SK-N-SH treated with all-trans-retinoic acid at 6 μM for 48 hours (cell line): ENCODE results near the gene RBM42.

Experiments
- ATAC-seq: fragments of 200-7000 bp; cut with Tn5 transposase; 3 replicates; pipeline ENCODE4 v1.9.1; 2020; ENCODE audit warnings: mild to moderate bottlenecking, moderate library complexity
- ARNTL ChIP-seq: fragments of 450-650 bp; formaldehyde crosslinking; IDR thresholded peaks from 2 replicates; pipeline ENCODE4 v1.5.0; 2020; ENCODE audit warnings: low read depth, mild to moderate bottlenecking, moderate library complexity, borderline replicate concordance
- BACH2 ChIP-seq: fragments of 250-450 bp; sonication (Bioruptor Pico); IDR thresholded peaks from 2 replicates; pipeline ENCODE4 v1.9.0; 2021; ENCODE audit warnings: mild to moderate bottlenecking, borderline replicate concordance
- CSDC2 ChIP-seq: fragments of 250-450 bp; sonication (Bioruptor Pico); IDR thresholded peaks from 2 replicates; pipeline ENCODE4 v1.5.0; 2020; ENCODE audit warnings: mild to moderate bottlenecking, moderate library complexity
- ESRRG ChIP-seq: fragments of 250-450 bp; sonication (Bioruptor Pico); IDR thresholded peaks from 2 replicates; pipeline ENCODE4 v1.6.1; 2021; ENCODE audit warnings: mild to moderate bottlenecking
- GLIS3 ChIP-seq: fragments of 250-450 bp; sonication (Bioruptor Pico); IDR thresholded peaks from 2 replicates; pipeline ENCODE4 v1.5.0; 2020; ENCODE audit warnings: mild to moderate bottlenecking, moderate library complexity
- ISL1 ChIP-seq: fragments of 250-450 bp; sonication (Bioruptor Pico); IDR thresholded peaks from 2 replicates; pipeline ENCODE4 v2.1.2; 2022; ENCODE audit warnings: mild to moderate bottlenecking, moderate library complexity
- OSR1 ChIP-seq: fragments of 250-450 bp; sonication (Bioruptor Pico); IDR thresholded peaks from 2 replicates; pipeline ENCODE4 v1.8.0; 2022; ENCODE audit warnings: moderate library complexity, mild to moderate bottlenecking, inconsistent platforms
- PPARA ChIP-seq: fragments of 250-450 bp; sonication (Bioruptor Pico); IDR thresholded peaks from 2 replicates; pipeline ENCODE4 v1.5.0; 2020; ENCODE audit warnings: mild to moderate bottlenecking, borderline replicate concordance
- RARB ChIP-seq: fragments of 250-450 bp; sonication (Bioruptor Pico); IDR thresholded peaks from 2 replicates; pipeline ENCODE4 v1.8.0; 2021; ENCODE audit warnings: mild to moderate bottlenecking, moderate library complexity
- TCF4 ChIP-seq: fragments of 250-450 bp; sonication (Bioruptor Pico); IDR thresholded peaks from 2 replicates; pipeline ENCODE4 v1.8.0; 2021; ENCODE audit warnings: mild to moderate bottlenecking, moderate library complexity, borderline replicate concordance
- TOX ChIP-seq: fragments of 250-450 bp; sonication (Bioruptor Pico); IDR thresholded peaks from 2 replicates; pipeline ENCODE4 v1.8.0; 2021; ENCODE audit warnings: mild to moderate bottlenecking, moderate library complexity, borderline replicate concordance
- ZC3H10 ChIP-seq: fragments of 250-450 bp; sonication (Bioruptor Pico); IDR thresholded peaks from 2 replicates; pipeline ENCODE4 v1.5.1; 2021; ENCODE audit warnings: mild to moderate bottlenecking, moderate library complexity
- ZFP3 ChIP-seq: fragments of 250-450 bp; sonication (Bioruptor Pico); IDR thresholded peaks from 2 replicates; pipeline ENCODE4 v1.5.0; 2020; ENCODE audit warnings: mild to moderate bottlenecking, moderate library complexity
- ZFP30 ChIP-seq: fragments of 450-650 bp; formaldehyde crosslinking; IDR thresholded peaks from 2 replicates; pipeline ENCODE4 v1.5.0; 2022; ENCODE audit warnings: mild to moderate bottlenecking, moderate library complexity
- ZNF565 ChIP-seq: fragments of 450-650 bp; formaldehyde crosslinking; conservative IDR thresholded peaks from 2 replicates; pipeline ENCODE4 v1.5.0; 2020; ENCODE audit warnings: low read depth, mild to moderate bottlenecking, moderate library complexity
- ZNF70 ChIP-seq: fragments of 450-650 bp; formaldehyde crosslinking; IDR thresholded peaks from 2 replicates; pipeline ENCODE4 v1.5.0; 2020; ENCODE audit warnings: mild to moderate bottlenecking, moderate library complexity
- ZNF8 ChIP-seq: fragments of 450-650 bp; formaldehyde crosslinking; IDR thresholded peaks from 2 replicates; pipeline ENCODE4 v1.5.0; 2020; ENCODE audit warnings: mild to moderate bottlenecking, moderate library complexity
- TF ChIP-seq, protein P1 (sequence below): fragments of 250-450 bp; sonication (Bioruptor Pico); IDR thresholded peaks from 2 replicates; pipeline ENCODE4 v1.5.1; 2020; ENCODE audit warnings: low read depth, mild to moderate bottlenecking, moderate library complexity
- TF ChIP-seq, protein P2 (sequence below): fragments of 250-450 bp; sonication (Bioruptor Pico); IDR thresholded peaks from 2 replicates; pipeline ENCODE4 v1.5.1; 2021; ENCODE audit warnings: mild to moderate bottlenecking, moderate library complexity
- TF ChIP-seq, protein P3 (sequence below): fragments of 250-450 bp; sonication (Bioruptor Pico); IDR thresholded peaks from 2 replicates; pipeline ENCODE4 v1.8.0; 2020; ENCODE audit warnings: mild to moderate bottlenecking, moderate library complexity, borderline replicate concordance
- TF ChIP-seq, protein P4 (sequence below): fragments of 250-450 bp; sonication (Bioruptor Pico); IDR thresholded peaks from 2 replicates; pipeline ENCODE4 v1.8.0; 2021; ENCODE audit warnings: low read depth, mild to moderate bottlenecking, moderate library complexity, borderline replicate concordance

Gene RBM42

DNA sequence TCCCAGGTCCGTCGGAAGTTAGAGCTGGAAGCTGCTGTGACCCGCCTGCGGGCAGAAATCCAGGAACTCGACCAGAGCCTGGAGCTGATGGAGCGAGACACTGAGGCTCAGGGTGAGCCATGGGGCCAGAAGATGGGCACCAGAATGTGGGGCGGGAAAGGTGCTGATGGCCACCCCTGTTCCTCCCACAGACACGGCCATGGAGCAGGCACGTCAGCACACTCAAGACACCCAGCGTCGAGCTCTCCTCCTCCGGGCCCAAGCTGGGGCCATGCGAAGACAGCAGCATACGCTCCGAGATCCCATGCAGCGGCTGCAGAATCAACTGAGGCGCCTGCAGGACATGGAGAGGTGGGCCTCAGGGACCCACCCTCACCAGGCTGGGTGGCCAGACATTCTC, 13.8 kb upstream of the RBM42 start:
- TF ChIP-seq ISL1 (CRISPR knock-in tag), result no peak
- no peak for TF ChIP-seq ZFP30 (CRISPR knock-in tag)
- TF ChIP-seq TOX (CRISPR knock-in tag), result no peak
- TF ChIP-seq ZNF70 (CRISPR knock-in tag), result no peak
- TF ChIP-seq ZC3H10, result no peak
- no peak for TF ChIP-seq ESRRG (CRISPR knock-in tag)
- TF ChIP-seq ARNTL (CRISPR knock-in tag), result no peak
- TF ChIP-seq CSDC2 (CRISPR knock-in tag), result no peak
- TF ChIP-seq ZNF8, result no peak
- TF ChIP-seq OSR1 (CRISPR knock-in tag), result no peak
- TF ChIP-seq, protein P1, sequence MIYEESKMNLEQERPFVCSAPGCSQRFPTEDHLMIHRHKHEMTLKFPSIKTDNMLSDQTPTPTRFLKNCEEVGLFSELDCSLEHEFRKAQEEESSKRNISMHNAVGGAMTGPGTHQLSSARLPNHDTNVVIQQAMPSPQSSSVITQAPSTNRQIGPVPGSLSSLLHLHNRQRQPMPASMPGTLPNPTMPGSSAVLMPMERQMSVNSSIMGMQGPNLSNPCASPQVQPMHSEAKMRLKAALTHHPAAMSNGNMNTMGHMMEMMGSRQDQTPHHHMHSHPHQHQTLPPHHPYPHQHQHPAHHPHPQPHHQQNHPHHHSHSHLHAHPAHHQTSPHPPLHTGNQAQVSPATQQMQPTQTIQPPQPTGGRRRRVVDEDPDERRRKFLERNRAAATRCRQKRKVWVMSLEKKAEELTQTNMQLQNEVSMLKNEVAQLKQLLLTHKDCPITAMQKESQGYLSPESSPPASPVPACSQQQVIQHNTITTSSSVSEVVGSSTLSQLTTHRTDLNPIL (CRISPR knock-in tag), result no peak
- no peak for TF ChIP-seq GLIS3
- no peak for TF ChIP-seq ZFP3
- TF ChIP-seq RARB (CRISPR knock-in tag), result no peak
- no peak for TF ChIP-seq BACH2 (CRISPR knock-in tag)
- TF ChIP-seq, protein P2, sequence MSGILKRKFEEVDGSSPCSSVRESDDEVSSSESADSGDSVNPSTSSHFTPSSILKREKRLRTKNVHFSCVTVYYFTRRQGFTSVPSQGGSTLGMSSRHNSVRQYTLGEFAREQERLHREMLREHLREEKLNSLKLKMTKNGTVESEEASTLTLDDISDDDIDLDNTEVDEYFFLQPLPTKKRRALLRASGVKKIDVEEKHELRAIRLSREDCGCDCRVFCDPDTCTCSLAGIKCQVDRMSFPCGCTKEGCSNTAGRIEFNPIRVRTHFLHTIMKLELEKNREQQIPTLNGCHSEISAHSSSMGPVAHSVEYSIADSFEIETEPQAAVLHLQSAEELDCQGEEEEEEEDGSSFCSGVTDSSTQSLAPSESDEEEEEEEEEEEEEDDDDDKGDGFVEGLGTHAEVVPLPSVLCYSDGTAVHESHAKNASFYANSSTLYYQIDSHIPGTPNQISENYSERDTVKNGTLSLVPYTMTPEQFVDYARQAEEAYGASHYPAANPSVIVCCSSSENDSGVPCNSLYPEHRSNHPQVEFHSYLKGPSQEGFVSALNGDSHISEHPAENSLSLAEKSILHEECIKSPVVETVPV, result no peak
- ATAC-seq, result no peak

DNA sequence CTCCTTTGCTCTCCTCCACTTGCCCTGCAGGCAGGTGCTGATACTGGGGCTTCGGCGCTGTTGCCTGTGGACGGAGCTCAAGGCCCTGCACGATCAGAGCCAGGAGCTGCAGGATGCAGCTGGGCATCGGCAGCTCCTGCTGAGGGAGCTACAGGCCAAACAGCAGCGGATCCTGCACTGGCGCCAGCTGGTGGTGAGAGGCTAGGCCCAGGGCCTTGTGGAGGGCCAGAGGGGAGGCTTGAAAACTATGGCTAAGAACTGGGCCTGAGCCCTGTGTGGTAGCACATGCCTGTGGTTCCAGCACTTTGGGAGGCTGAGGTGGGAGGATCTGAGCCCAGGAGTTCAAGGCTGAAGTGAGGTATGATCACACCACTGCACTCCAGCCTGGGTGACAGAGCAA, 10.0 kb upstream of the RBM42 start:
- TF ChIP-seq, protein P3, sequence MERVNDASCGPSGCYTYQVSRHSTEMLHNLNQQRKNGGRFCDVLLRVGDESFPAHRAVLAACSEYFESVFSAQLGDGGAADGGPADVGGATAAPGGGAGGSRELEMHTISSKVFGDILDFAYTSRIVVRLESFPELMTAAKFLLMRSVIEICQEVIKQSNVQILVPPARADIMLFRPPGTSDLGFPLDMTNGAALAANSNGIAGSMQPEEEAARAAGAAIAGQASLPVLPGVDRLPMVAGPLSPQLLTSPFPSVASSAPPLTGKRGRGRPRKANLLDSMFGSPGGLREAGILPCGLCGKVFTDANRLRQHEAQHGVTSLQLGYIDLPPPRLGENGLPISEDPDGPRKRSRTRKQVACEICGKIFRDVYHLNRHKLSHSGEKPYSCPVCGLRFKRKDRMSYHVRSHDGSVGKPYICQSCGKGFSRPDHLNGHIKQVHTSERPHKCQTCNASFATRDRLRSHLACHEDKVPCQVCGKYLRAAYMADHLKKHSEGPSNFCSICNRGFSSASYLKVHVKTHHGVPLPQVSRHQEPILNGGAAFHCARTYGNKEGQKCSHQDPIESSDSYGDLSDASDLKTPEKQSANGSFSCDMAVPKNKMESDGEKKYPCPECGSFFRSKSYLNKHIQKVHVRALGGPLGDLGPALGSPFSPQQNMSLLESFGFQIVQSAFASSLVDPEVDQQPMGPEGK (CRISPR knock-in tag), result no peak
- TF ChIP-seq TOX (CRISPR knock-in tag) (no peak), TCF4 (CRISPR knock-in tag) (no peak), ISL1 (CRISPR knock-in tag) (no peak), OSR1 (CRISPR knock-in tag) (no peak), ZFP30 (CRISPR knock-in tag) (no peak), PPARA (CRISPR knock-in tag) (no peak), GLIS3 (no peak)
- TF ChIP-seq, protein P1 (CRISPR knock-in tag), result no peak
- TF ChIP-seq, protein P4, sequence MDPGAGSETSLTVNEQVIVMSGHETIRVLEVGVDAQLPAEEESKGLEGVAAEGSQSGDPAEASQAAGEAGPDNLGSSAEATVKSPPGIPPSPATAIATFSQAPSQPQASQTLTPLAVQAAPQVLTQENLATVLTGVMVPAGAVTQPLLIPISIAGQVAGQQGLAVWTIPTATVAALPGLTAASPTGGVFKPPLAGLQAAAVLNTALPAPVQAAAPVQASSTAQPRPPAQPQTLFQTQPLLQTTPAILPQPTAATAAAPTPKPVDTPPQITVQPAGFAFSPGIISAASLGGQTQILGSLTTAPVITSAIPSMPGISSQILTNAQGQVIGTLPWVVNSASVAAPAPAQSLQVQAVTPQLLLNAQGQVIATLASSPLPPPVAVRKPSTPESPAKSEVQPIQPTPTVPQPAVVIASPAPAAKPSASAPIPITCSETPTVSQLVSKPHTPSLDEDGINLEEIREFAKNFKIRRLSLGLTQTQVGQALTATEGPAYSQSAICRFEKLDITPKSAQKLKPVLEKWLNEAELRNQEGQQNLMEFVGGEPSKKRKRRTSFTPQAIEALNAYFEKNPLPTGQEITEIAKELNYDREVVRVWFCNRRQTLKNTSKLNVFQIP (CRISPR knock-in tag), result no peak
- peak; percentile 41; the same call in 2 of the 3 replicates for ATAC-seq

DNA sequence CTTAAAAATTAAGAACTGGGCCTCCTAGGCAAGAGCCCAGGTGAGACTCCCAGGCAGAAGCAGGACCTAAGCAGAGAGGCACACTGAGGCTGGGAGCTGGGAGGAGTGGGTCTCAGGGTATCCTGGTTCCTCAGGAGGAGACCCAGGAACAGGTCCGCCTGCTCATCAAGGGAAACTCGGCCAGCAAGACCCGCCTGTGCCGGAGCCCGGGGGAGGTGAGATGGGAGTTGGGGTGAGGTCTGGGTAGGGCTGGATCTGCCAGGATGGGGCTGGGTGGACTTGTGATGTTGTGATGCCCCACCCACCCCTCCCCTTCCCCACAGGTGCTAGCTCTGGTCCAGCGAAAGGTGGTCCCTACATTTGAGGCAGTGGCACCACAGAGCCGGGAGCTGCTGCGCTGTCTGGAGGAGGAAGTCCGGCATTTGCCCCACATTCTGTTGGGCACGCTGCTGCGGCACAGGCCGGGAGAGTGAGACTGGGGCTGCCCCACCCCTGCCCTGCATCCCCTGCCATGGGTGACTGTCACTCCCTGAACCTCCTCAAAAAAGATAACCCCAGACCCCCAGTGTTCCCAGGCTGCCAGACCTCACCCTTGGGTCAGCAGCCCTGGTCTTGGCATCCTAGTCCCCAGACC, 9.4 kb upstream of the RBM42 start:
- no peak for ATAC-seq

More for the DNA sequence above, 9.4 kb upstream of the RBM42 start:
- TF ChIP-seq RARB (CRISPR knock-in tag) (no peak), GLIS3 (no peak), ZFP30 (CRISPR knock-in tag) (no peak), TCF4 (CRISPR knock-in tag) (no peak), PPARA (CRISPR knock-in tag) (no peak), TOX (CRISPR knock-in tag) (no peak), ZNF565 (CRISPR knock-in tag) (no peak), BACH2 (CRISPR knock-in tag) (no peak)
- TF ChIP-seq, protein P2, result no peak
